Esophagus muscularis mucosa (tissue), 4 donors: ENCODE results near the gene C17orf107. TPM values are rescaled to one million over a fixed set of nuclear protein-coding genes. Genes with fewer than 3 reads are reported as not detected.

Experiments
- DNase-seq: peaks from one replicate; pipeline ENCODE4 v3.0.0-alpha.2; 2017; ENCODE audit errors: extremely low spot score
- H3K27ac ChIP-seq, 4 donors: fragments of 200-600 bp; sonication (generic); replicated peaks in 1 of 4; 1 replicate in 3 of 4; 2 replicates in 1 of 4; pipeline ENCODE4 v1.5.1; 2016 to 2019; ENCODE audit warnings: mild to moderate bottlenecking in 1 of 4
- H3K27me3 ChIP-seq, 4 donors: fragments of 200-600 bp; sonication (generic); one replicate each; pipeline versions ENCODE4 v1.5.1 to v1.6.0; 2016 to 2019
- H3K36me3 ChIP-seq, 4 donors: fragments of 200-600 bp; sonication (generic); one replicate each; pipeline ENCODE4 v1.5.1; 2016 to 2019
- H3K4me1 ChIP-seq, 4 donors: fragments of 200-600 bp; sonication (generic); one replicate each; pipeline ENCODE4 v1.5.1; 2016 to 2019
- H3K4me3 ChIP-seq, 4 donors: fragments of 200-600 bp; sonication (generic); 1 replicate in 2 of 4; 2 replicates in 2 of 4; pipeline ENCODE4 v1.5.1; 2016 to 2019; ENCODE audit warnings: mild to moderate bottlenecking in 4 of 4, moderate library complexity in 1 of 4
- H3K9me3 ChIP-seq, 4 donors: fragments of 200-600 bp; sonication (generic); 1 replicate in 3 of 4; 2 replicates in 1 of 4; pipeline ENCODE4 v1.5.1; 2016 to 2019
- CTCF ChIP-seq, 3 experiments: fragments of 200-600 bp in 2 of 3; fragments of 450-650 bp in 1 of 3; sonication (generic) in 2 of 3; IDR thresholded peaks; one replicate each; pipeline ENCODE4 v1.5.1; 2017 to 2019; ENCODE audit warnings: antibody characterized with exemption in 3 of 3, mild to moderate bottlenecking in 2 of 3, moderate library complexity in 1 of 3
- EP300 ChIP-seq: sonication (generic); formaldehyde crosslinking; IDR thresholded peaks from one replicate; pipeline ENCODE4 v1.6.1; 2017; ENCODE audit warnings: antibody characterized with exemption
- POLR2A ChIP-seq: fragments of 450-650 bp; IDR thresholded peaks from one replicate; pipeline ENCODE4 v1.6.1; 2017; ENCODE audit warnings: antibody characterized with exemption, moderate library complexity, mild to moderate bottlenecking, low read depth
- POLR2AphosphoS5 ChIP-seq, 2 donors: sonication (generic); formaldehyde crosslinking; IDR thresholded peaks; one replicate each; pipeline ENCODE4 v1.6.1; 2017; ENCODE audit warnings: antibody characterized with exemption in 2 of 2
- WGBS: methylation state at CpG from one replicate; pipeline ENCODE4 v1.1.5; 2018; 5-methylcytosine and 5-hydroxymethylcytosine counted together
- intact Hi-C: fragments of 100-400 bp; cut with DNase I; formaldehyde crosslinking; loops from one replicate; pipeline ENCODE4 v1.15.1; 2023
- total RNA-seq, 4 donors: library from RNA; depleted of rRNA; stranded (reverse); fragments of >200 nt; gene quantifications; one replicate each; pipeline versions ENCODE4 v1.1.0 to v1.2.1, GENCODE V29; 2016

C17orf107 gene
- total RNA-seq, 4 donors from 2014 or later = 0.32 to 1.5 (median 0.88) TPM

GRCh38 chr17:4948931-4949320 lies 49.6 kb downstream of the C17orf107 start:
- Histone ChIP-seq H3K4me3 (peak overlapping the region; percentile 87 to 100 (median 100)), H3K4me1 (peaks cover 45 to 67% (median 62%) of the 10 kb centered on the region in 4 donors), H3K36me3 (peaks cover 5 to 36% (median 29%) of the 10 kb centered on the region in 4 donors), H3K27me3 (no peaks in the 10 kb centered on the region), H3K9me3 (peaks cover 0 to 2% (median 0%) of the 10 kb centered on the region in 4 donors), H3K27ac (peak overlapping the region; percentile 94 to 100 (median 98))
- intact Hi-C loops = loop anchor here (2.0 kb wide), 1 partner anchor 18 kb away; the partner anchor contains the start of gene SPAG7
- peak; percentile 93 for DNase-seq
- TF ChIP-seq EP300 (no peak), POLR2A (peak; percentile 8), CTCF (IDR thresholded peaks at IDR 0.05) (no peak), POLR2AphosphoS5 (IDR thresholded peaks at IDR 0.05) (peak; percentile 53 to 59)
- 2% methylated on average over 37 of the region's 40 CpGs for WGBS

- TF ChIP-seq EP300 (no peak), POLR2AphosphoS5 (IDR thresholded peaks at IDR 0.05) (peak in 1 of 2 donors; percentile 60), CTCF (IDR thresholded peaks at IDR 0.05) (no peak)
- peak overlapping the region; percentile 87 to 100 (median 100) for H3K4me3 ChIP-seq
- peak; percentile 94 for DNase-seq
- 1% methylated on average over 26 of the region's 75 CpGs for WGBS
- peaks cover 43 to 61% (median 56%) of the 10 kb centered on the region in 4 donors for H3K4me1 ChIP-seq
- intact Hi-C loops = loop anchor here (2.0 kb wide), 1 partner anchor 17 kb away; the partner anchor contains the start of gene SPAG7
- peaks cover 0 to 2% (median 0%) of the 10 kb centered on the region in 4 donors for H3K9me3 ChIP-seq
- no peaks in the 10 kb centered on the region for H3K27me3 ChIP-seq
- H3K36me3 ChIP-seq = peaks cover 5 to 30% (median 23%) of the 10 kb centered on the region in 4 donors
- H3K27ac ChIP-seq = peak overlapping the region; percentile 94 to 100 (median 98)
Measured at GRCh38 chr17:4949321-4950074, 50.2 kb downstream of the C17orf107 start.

GRCh38 chr17:4950075-4950745 lies 50.9 kb downstream of the C17orf107 start:
- intact Hi-C loops = no loop called here
- H3K9me3 ChIP-seq = peaks cover 0 to 2% (median 0%) of the 10 kb centered on the region in 4 donors
- H3K27me3 ChIP-seq = no peaks in the 10 kb centered on the region
- DNase-seq = no peak
- peaks cover 0 to 23% (median 16%) of the 10 kb centered on the region in 4 donors for H3K36me3 ChIP-seq
- peak overlapping the region; percentile 87 to 100 (median 100) for H3K4me3 ChIP-seq
- TF ChIP-seq CTCF (IDR thresholded peaks at IDR 0.05) (no peak), POLR2A (no peak), EP300 (no peak), POLR2AphosphoS5 (IDR thresholded peaks at IDR 0.05) (no peak)
- H3K27ac ChIP-seq = peak overlapping the region; percentile 94 to 100 (median 98)
- 10% methylated on average over 29 of the region's 52 CpGs for WGBS
- H3K4me1 ChIP-seq = peaks cover 36 to 54% (median 49%) of the 10 kb centered on the region in 4 donors

GRCh38 chr17:4950746-4951204 lies 51.4 kb downstream of the C17orf107 start, which contains the start of gene ENO3:
ENO3 (plus strand) TSS chr17:4951119; CDS start chr17:4951830, 711 bp downstream.
- Histone ChIP-seq H3K9me3 (peaks cover 0 to 2% (median 0%) of the 10 kb centered on the region in 4 donors), H3K27me3 (no peaks in the 10 kb centered on the region), H3K4me3 (peak within 1 kb of the TSS; percentile 87 to 100 (median 100)), H3K4me1 (peaks cover 30 to 48% (median 44%) of the 10 kb centered on the region in 4 donors), H3K36me3 (peaks cover 0 to 18% (median 10%) of the 10 kb centered on the region in 4 donors), H3K27ac (peak within 1 kb of the TSS; percentile 94 to 100 (median 98))
- TF ChIP-seq CTCF (IDR thresholded peaks at IDR 0.05) = no peak
- no peak for DNase-seq
- intact Hi-C loops = no loop called here
- 46% methylated on average over 5 of the region's 7 CpGs for WGBS
